Measurements from ENCODE around the gene ARHGAP27. TPM values are rescaled to one million over a fixed set of nuclear protein-coding genes. Genes with fewer than 3 reads are reported as not detected.

ARHGAP27 gene
- total RNA-seq, 2 experiments from 2014 or later, result 37.8 to 40.9 TPM

DNA sequence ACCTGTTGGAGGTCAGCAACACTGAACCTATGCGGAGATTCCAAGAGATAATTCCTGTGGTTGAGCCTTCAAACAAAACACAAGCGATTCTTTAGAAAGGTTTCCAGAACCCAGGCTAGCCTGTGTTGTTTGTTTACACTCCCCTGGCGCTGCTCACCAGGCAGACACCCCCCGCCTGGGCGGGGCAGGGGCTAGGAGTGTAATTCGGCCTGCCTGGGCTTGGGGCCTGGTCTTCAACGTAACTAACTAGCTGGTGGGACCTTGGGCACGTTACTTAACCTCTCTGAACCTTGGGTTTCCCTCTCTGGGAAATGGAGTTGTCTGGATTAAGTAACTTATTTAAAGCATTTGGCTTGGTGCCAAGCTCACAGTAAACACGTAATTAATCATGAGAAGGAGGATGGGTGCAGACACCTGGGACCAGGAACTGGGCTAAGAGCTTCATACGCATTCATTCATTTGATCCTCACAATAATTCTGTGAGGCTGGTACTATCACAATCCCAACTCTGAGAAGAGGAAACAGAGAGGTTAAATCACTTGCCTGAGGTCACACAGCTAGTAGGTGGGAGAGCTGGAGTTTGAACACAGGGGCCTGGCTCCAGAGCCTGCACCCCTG is 7.6 kb upstream of the ARHGAP27 start:
- Mint-ChIP-seq H3K4me3 (no peak overlapping the region), H3K27me3 (no peaks in the 10 kb centered on the region), H3K9me3 (no peaks in the 10 kb centered on the region), H3K36me3 (ENCODE audit: low read depth) (peaks cover 4% of the 10 kb centered on the region), H3K4me1 (ENCODE audit: low read depth) (peaks cover 18% of the 10 kb centered on the region), H3K27ac (peak overlapping the region; percentile 64)
- intact Hi-C loops (cut with micrococcal nuclease), result no loop called here
- no peak for TF ChIP-seq CTCF (IDR thresholded peaks at IDR 0.05)
- ATAC-seq (no peak), DNase-seq (no peak)
- ChIA-PET CTCF (interaction anchor here (1.3 to 1.4 kb wide), 2 partner anchors 12 to 221 kb away, joined by 3 to 7 read pairs; no protein-coding TSS in a partner anchor), POLR2A (interaction anchor here (0.5 kb wide), 1 partner anchor 591 kb away, joined by 4 read pairs; no protein-coding TSS in a partner anchor)

DNA sequence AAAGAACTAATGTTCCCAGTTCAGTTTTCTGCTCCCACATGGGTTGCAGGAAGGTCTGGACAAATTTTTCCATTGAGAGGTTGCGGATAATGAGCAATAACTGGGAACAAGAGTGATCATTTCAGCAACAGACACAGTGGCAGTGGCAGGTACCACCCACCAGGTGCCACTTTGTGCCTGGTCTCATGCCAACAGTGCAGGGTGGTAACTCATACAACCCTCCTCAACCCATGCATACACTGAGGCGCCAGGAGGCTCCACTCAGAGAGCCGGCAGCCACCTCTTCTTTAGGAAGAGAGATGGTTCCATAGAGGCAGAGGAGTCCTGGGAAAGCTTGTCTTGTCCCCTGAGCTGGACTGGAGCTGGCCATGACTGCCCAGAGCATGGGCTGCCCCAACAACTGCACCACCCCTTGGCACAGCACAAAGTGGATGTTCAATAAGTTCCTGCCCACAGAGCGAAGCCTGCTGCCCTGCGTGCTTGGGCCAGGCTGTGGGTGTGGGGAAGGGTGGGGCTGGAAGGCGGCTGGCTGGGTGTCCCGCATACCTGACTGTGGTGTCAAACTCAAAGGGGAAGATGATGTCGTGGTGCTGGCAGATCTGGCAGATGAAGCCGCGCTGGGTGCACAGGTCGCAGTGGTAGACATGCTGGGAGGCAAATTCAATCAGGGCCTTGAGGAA is 6.4 kb upstream of the ARHGAP27 start:
- DNase-seq (no peak), ATAC-seq (no peak)
- Mint-ChIP-seq H3K4me1 (ENCODE audit: low read depth) (peaks cover 18% of the 10 kb centered on the region), H3K4me3 (no peak overlapping the region), H3K36me3 (ENCODE audit: low read depth) (no peaks in the 10 kb centered on the region), H3K27ac (no peak overlapping the region), H3K27me3 (no peaks in the 10 kb centered on the region), H3K9me3 (no peaks in the 10 kb centered on the region)
- intact Hi-C loops (cut with micrococcal nuclease), result no loop called here
- no peak for TF ChIP-seq CTCF (IDR thresholded peaks at IDR 0.05)
- ChIA-PET CTCF (no interaction called here), POLR2A (no interaction called here)

DNA sequence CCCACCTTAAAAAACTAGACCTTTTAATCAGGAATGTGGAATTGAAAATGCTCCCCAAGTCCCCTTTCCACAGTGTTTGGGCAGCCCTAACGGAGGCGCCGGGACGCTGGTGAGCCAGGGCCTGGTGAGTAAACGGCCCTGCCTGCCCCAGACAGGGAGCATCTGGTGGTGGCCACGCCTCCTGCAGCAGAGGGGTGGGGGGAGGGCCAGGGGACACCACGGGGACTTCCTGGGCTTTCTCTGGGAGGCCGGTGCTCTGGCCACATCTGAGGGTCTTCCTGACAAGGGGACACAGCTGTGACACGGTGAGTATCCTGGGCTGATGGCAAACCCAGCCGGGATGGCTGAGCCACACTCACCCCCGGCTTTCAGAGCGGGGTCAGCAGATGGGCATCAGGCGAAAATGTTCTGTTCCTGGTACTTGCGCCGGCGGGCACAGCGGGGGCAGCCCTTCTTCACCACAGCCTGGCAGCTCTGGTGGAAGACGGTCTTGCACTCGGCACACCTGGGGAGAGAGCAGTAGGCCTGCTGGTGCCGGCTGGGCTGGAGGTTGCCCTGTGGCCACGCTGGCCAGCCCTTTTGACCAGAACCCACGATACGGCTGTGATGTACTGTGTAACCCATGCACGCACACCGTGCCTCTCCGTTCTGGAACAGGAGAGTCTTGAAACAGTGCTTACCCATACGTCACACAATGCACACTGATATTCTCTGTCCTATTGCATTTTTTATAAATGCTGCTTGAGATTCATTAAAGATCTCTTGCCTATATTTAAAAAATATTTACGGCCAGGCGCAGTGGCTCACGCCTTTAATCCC is 5.0 kb upstream of the ARHGAP27 start:
- Mint-ChIP-seq H3K4me1 (ENCODE audit: low read depth) (peaks cover 18% of the 10 kb centered on the region), H3K27ac (no peak overlapping the region), H3K4me3 (no peak overlapping the region), H3K9me3 (no peaks in the 10 kb centered on the region), H3K36me3 (ENCODE audit: low read depth) (no peaks in the 10 kb centered on the region), H3K27me3 (no peaks in the 10 kb centered on the region)
- ATAC-seq (no peak), DNase-seq (no peak)
- intact Hi-C loops (cut with micrococcal nuclease), result no loop called here
- ChIA-PET CTCF (no interaction called here), POLR2A (no interaction called here)
- no peak for TF ChIP-seq CTCF (IDR thresholded peaks at IDR 0.05)

DNA sequence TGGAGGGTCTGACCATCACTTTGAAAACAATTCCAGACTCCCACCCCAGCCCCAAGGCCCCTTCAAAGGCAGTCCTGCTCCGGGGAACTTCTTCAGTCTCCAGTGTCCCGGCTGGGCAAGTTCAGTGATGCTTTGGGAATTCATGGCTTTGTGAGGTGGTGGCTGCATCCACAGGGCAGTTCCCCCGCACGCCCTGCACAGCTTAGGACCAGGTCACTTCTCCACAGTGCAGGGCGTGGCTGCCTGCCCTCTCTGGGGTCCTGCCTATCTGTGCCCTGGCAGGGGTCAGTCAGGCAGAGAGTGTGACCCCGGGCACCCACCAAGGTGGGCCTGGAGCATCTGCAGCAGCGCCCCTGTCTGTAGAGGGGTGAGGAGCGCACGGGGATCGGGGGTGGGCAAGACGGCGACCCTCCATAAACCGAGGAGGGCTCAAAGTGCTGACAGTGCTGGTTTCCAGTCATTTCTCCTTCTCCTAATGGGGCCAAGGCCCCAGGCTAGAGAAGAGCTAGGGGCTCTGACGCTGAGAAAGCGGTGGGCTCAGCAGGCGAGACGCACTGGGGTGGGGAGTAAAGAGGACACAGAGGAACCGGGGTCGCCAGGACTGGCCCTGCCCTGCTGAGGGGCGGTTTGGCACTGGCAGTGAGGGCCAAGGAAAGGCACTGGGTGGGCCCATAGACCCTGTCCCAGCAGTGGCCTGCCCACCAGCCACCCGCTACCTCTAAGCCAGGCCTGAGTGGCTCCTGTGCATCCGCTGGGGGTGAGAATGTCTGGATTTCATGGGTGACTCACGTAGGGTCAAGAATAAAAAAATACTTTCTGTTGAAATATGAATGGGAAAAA is 4.2 kb upstream of the ARHGAP27 start:
- Mint-ChIP-seq H3K9me3 (no peaks in the 10 kb centered on the region), H3K36me3 (ENCODE audit: low read depth) (no peaks in the 10 kb centered on the region), H3K27me3 (no peaks in the 10 kb centered on the region), H3K4me1 (ENCODE audit: low read depth) (peaks cover 18% of the 10 kb centered on the region), H3K4me3 (no peak overlapping the region), H3K27ac (no peak overlapping the region)
- intact Hi-C loops (cut with micrococcal nuclease), result no loop called here
- ATAC-seq, result no peak
- POLR2A ChIA-PET, result no interaction called here
- TF ChIP-seq CTCF (IDR thresholded peaks at IDR 0.05), result no peak
- CTCF ChIA-PET, result no interaction called here
- no peak for DNase-seq

Data from activated CD8-positive, alpha-beta T cell treated with anti-CD3 and anti-CD28 coated beads for 36 hours (primary cell).